ENCODE measurements around the gene NR5A2.

The NR5A2 gene

DNA sequence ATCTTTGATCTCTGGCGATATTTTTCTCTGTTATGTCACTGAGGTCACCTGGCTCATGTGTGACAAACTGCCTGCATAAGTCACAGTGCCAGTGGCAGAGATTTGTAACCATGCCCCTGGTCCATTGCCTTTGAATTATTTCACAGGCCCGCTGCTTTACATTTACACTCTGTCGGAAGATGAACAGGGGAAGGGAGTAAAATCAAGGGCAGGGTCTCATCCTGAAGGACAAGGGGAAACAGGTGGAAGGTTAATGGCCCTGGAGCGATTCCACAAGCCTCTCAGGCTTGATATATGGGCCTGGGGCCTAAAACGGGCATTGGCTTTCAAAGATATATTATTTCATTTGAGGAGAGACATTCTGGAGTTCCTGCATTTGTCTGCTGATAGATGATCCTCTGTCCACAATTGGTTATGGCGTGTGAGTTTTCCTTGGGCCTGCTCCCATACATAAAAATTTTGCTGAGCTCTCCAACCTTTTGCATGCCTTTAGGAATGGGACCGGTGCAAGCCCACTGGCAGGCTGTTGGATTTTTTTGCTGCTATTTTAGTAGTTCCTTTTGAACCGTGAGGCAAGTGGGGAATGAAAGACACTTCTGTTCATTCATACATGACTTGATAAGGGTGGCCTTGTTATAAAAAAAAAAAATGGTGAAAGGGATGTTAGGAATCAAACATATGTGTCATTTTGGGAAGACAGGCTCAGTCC, 51.9 kb downstream of the NR5A2 start:
- ChIA-PET POLR2A (no interaction called here), CTCF (no interaction called here)
- no peak overlapping the region for H3K4me3 ChIP-seq (ENCODE audit: low read depth, low read length)
- no peak for DNase-seq (ENCODE audit: low read depth, low spot score)
- TF ChIP-seq, protein P1, sequence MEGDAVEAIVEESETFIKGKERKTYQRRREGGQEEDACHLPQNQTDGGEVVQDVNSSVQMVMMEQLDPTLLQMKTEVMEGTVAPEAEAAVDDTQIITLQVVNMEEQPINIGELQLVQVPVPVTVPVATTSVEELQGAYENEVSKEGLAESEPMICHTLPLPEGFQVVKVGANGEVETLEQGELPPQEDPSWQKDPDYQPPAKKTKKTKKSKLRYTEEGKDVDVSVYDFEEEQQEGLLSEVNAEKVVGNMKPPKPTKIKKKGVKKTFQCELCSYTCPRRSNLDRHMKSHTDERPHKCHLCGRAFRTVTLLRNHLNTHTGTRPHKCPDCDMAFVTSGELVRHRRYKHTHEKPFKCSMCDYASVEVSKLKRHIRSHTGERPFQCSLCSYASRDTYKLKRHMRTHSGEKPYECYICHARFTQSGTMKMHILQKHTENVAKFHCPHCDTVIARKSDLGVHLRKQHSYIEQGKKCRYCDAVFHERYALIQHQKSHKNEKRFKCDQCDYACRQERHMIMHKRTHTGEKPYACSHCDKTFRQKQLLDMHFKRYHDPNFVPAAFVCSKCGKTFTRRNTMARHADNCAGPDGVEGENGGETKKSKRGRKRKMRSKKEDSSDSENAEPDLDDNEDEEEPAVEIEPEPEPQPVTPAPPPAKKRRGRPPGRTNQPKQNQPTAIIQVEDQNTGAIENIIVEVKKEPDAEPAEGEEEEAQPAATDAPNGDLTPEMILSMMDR (IDR thresholded peaks at IDR 0.05; ENCODE audit: insufficient read depth, low read length, missing control alignments), result no peak

DNA sequence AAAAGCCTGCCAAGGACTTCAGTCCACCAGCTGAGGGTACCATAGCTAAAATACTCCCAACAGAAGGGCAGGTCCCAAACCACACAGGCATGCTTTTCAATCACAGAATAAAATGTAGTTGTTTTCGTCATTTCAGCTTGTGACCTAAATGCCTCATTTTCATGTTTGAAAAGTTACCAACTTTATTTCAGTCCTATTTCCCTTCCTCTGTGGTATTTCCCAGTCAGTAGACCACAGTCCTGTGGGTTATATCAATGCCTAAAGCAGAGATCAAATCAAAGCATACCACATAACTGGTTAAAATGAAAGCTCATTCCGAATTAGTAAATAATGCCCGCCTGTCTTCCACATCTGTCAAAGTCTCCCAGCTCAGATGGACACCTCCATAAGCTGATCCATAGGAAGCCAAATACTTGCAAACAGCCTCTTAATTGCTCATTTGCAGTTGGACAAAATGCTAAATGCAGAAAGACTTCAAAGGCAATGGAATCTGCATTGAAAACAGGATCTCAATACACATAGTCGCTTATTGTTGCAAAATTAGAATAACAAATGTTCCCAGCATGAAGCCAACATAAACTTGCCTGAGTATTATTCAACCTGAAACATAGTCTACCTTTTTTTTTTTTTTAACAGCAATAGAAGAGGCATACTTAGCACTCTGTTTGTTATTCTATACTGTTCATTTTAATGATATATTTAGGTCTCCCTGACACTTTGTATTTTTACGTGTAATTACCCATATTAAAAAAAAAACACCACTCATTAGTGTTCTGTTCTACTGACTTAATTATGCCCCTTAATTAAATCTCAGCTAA, 53.9 kb downstream of the NR5A2 start:
- TF ChIP-seq, protein P1 (IDR thresholded peaks at IDR 0.05; ENCODE audit: insufficient read depth, low read length, missing control alignments), result no peak
- no peak overlapping the region for H3K4me3 ChIP-seq (ENCODE audit: low read depth, low read length)
- ChIA-PET CTCF (interaction anchor here (1.5 kb wide), 1 partner anchor 10 kb away, joined by 4 read pairs; no protein-coding TSS in a partner anchor), POLR2A (no interaction called here)
- DNase-seq (ENCODE audit: low read depth, low spot score), result no peak

DNA sequence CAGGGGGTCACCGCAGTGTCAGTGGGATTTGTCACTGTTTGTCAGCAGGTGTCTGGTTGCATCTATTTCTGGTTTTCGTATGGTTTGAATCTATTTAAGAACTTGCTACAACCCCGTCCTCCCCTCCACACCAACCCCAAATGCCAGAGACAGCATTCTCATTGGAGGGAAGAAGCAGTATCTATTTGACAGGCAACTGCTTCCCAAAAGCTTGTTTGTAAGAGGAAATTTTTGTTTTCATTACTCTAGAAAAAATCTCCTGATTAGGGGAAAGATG, 54.4 kb downstream of the NR5A2 start:
- no peak overlapping the region for H3K4me3 ChIP-seq (ENCODE audit: low read depth, low read length)
- ChIA-PET POLR2A (no interaction called here), CTCF (no interaction called here)
- no peak for DNase-seq (ENCODE audit: low read depth, low spot score)
- TF ChIP-seq, protein P1 (IDR thresholded peaks at IDR 0.05; ENCODE audit: insufficient read depth, low read length, missing control alignments), result no peak

DNA sequence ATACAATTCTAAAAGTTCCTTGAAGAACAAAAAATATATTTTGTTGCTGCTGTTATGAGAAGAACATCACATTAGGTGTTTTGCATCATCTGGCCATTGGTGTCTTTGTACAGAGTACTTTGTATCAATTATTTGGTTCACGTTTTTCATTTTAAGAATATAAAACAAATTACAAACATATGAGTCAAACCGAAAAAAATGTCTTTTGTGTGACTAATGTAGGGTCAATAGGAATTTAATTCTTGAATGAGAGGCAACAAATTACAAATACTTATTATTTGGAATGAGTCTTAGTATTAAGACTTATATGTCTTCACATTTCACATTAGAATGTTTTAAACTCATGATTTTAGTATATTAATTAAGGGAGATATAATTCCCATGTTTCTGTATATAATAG, 54.8 kb downstream of the NR5A2 start:
- POLR2A ChIA-PET, result no interaction called here
- TF ChIP-seq, protein P1 (IDR thresholded peaks at IDR 0.05; ENCODE audit: insufficient read depth, low read length, missing control alignments), result no peak
- CTCF ChIA-PET, result no interaction called here
- DNase-seq (ENCODE audit: low read depth, low spot score), result no peak
- no peak overlapping the region for H3K4me3 ChIP-seq (ENCODE audit: low read depth, low read length)

DNA sequence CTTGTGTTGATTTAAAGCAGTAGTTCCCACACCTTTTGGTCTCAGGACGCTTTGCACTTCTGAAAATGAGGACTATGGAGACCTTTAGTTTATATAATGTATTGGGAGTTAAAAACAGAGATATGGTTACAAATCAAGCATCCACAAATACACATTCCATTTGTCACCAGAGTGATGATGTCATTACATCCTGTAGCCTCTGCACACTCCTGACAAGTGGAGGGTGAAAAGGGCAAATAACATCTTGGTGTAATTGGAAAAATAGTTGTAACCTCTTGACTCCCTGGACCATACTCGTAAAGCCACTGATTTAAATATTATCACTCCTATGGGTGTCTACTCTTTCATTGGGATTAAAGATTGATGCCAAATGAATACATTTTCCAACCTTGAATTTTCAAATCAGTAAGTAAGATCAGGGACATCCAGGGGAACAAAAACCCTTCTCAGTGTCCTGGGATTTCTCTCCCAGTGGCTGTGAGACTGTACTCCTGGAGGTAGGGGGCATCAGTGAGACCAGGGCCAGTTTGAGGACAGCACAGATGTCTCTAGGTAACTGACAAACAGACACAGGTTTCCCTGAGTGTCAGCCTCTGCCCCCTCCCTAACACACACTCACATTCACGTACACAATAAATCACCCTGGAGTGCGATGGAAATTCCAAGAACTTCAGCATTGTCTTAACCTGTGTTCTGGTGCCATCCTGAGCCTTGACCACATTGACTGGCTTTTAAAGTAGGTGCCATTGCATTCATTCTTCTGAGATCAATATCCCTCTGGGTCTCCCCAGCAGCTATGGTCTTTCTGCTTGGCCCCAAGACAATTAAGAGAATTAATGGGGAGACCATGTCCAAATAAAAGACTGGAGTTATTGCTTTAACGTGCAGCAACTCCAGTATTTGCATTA, 63.0 kb downstream of the NR5A2 start:
- ChIA-PET CTCF (interaction anchor here (1.1 kb wide), 1 partner anchor 10 kb away, joined by 4 read pairs; no protein-coding TSS in a partner anchor), POLR2A (no interaction called here)
- DNase-seq (ENCODE audit: low read depth, low spot score), result no peak

More for the DNA sequence above, 63.0 kb downstream of the NR5A2 start:
- H3K4me3 ChIP-seq (ENCODE audit: low read depth, low read length), result no peak overlapping the region
- TF ChIP-seq, protein P1 (IDR thresholded peaks at IDR 0.05; ENCODE audit: insufficient read depth, low read length, missing control alignments), result no peak

Data from AG04449 (cell line).